CD1c-positive myeloid dendritic cell (primary cell): ENCODE data around the gene TPP1.

Source experiments
- DNase-seq: peaks from one replicate; pipeline ENCODE4 v3.0.0-alpha.2; 2016; ENCODE audit errors: extremely low spot score

Gene TPP1

GRCh38 chr11:6587360-6587953 is 31.8 kb downstream of the TPP1 start:
- DNase-seq, result no peak

GRCh38 chr11:6586434-6587359 is 32.5 kb downstream of the TPP1 start:
- DNase-seq, result no peak

DNA sequence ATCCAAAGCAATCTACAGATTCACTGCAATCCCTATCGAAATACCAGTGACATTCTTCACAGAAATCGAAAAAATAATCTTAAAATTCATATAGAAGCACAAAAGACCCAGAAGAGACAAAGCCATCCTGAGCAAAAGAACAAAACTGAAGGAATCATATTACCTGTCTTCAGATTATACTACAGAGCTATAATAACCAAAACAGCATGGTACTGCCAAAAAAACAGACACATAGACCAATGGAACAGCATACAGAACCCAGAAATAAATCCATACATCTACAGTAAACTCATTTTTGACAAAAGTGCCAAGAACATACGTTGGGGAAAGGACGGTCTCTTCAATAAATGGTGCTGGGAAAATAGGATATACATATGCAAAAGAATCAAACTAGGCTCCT is 34.7 kb downstream of the TPP1 start:
- DNase-seq, result no peak

GRCh38 chr11:6583584-6583983 is 35.6 kb downstream of the TPP1 start:
- DNase-seq, result no peak

- DNase-seq, result no peak
Measured at GRCh38 chr11:6579681-6580080, 39.5 kb downstream of the TPP1 start.

DNA sequence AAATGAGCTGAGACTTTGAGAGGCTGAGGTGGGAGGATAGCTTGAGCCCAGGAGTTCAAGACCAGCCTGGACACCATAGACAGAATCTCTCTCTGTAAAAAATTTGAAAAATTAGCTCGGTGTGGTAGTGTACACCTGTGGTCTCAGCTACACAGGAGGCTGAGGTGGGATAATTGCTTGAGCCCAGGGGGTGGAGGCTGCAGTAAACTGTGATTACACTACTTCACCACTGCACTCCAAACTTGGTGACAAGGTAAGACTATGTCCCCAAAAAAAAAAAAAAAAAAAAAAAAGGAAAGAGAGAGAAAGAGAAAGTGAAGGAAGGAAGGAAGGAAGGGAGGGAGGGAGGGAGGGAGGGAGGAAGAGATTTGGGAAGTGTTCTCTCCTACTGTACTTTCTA is 41.1 kb downstream of the TPP1 start:
- no peak for DNase-seq

DNA sequence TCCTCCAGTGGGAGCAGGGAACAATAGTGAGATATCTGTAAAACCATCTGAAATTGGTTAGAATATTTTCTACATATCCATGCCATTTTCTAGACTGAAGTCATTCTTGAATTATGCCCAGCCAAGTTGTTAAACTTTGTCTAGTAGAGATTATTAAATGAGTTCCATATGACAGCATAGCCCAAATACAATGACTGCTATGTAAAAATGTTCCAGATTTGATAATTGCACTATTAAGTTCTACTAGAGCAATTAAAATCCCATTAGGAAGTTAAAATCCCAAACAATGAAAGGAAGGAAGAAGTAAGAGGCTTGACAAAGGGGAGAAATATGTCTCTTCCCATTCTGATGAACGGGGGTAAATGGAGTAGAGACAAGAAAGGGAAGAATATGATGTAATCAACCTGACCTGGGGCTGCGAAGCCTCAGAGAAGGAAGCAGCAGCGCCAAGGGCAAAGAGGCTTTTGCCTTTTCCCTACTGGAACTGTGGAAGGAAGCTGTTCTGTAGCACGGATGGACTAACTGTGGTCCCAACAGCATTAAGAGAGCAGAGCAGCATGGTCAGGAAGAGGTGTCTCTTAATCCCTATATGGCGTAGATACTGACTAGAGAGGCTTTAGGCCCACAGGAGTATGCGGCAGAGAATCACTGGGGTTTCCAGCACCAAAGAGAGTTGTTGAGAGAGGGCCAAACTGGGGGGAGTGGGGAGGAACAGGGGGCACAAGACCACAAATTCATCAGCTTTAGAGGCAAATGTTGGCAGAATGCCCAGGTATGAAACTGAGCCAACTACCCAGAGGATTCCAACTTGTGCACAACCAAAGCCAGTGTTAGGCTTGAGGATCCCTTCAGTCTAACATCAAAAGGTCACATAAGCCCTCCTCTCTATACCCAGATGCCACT is 42.5 kb downstream of the TPP1 start:
- no peak for DNase-seq

- DNase-seq, result no peak
Measured at GRCh38 chr11:6574816-6575715, 44.2 kb downstream of the TPP1 start.

DNA sequence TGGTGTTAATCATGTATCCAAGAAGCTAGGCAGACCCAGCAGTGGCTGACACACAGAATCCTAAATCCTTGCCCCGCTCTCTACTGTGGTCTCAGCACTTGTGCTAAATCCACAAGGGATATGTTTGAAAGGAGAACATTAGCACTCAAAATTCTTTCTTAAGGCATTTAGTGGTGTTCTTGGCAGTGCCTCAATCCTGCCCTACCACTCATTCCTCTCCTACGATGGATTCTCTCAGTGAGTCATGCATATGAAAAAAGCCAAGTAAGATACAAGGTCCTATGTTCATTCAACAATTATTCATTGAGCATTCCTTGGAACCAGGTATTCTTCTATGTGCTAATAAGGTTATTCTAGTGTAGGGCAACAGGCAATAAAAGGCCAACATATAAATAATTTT is 47.0 kb downstream of the TPP1 start:
- no peak for DNase-seq

GRCh38 chr11:6571434-6572008 is 47.7 kb downstream of the TPP1 start:
- no peak for DNase-seq

DNA sequence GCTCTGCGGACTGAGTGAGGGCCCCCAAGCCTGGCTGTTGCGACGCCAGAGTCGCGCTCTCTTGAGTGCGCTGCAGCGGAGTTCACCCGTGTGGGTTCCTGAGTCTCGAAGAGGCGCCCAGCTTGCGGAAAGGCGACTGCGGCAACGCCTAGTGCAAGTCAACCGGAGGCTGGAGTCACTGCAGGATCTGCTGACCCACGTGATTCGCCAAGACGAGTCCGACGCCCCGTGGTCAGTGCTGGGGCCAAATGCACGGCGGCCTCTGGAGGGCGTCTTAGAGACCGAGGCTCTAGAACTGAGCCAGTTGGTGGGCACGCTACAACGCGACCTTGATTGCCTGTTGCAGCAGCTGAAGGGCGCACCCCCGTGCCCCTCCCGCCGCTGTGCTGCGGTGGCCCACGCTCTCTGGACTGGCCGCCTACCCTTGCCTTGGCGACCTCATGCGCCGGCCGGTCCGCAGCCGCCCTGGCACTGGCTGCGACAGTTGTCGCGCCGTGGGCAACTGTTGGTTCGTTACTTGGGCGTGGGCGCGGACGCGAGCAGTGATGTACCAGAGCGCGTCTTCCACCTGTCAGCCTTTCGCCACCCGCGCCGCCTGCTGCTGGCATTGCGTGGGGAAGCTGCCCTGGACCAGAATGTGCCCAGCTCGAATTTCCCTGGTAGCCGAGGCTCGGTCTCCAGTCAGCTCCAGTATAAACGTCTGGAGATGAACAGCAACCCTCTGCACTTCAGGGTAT is 48.4 kb downstream of the TPP1 start:
- no peak for DNase-seq

GRCh38 chr11:6569706-6570105 is 49.5 kb downstream of the TPP1 start:
- no peak for DNase-seq

GRCh38 chr11:6568191-6568918 is 50.9 kb downstream of the TPP1 start:
- DNase-seq, result no peak

GRCh38 chr11:6567371-6567745 is 51.9 kb downstream of the TPP1 start:
- DNase-seq, result no peak

GRCh38 chr11:6566704-6567370 is 52.4 kb downstream of the TPP1 start:
- DNase-seq, result no peak

DNA sequence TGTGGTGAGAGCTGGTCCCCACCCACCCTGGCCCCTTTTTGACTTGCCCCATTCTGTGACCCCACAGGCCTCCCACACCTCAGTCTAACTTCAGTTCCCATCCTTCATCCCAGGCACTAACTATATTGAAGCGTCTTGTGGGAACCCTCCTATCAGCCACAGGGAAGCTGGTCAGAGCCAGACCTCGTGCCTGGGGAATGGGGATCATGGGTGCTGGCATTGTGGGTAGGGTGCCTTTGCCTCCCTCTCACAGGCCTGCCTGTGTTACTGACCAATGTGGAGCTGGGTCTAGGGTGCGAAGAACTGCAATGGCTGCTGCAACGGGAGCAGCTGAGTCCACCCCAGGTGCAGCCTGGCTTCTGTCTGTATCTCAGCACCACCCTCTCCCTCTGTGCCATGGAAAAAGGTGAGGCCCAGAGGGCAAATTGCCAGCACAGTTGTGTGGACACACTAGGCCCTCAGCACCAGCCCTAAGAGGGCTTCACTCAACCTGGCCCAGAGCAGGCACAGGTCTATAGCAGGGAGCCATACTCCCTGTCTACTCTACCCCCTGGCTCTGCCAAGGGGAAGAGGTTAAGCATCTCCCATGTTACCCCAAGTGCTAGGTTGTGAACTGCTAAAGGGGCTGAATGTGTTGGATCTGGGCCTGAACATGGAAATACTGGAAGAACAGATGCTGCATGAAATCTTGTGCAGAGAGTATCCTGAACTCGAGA is 53.1 kb downstream of the TPP1 start:
- no peak for DNase-seq

DNA sequence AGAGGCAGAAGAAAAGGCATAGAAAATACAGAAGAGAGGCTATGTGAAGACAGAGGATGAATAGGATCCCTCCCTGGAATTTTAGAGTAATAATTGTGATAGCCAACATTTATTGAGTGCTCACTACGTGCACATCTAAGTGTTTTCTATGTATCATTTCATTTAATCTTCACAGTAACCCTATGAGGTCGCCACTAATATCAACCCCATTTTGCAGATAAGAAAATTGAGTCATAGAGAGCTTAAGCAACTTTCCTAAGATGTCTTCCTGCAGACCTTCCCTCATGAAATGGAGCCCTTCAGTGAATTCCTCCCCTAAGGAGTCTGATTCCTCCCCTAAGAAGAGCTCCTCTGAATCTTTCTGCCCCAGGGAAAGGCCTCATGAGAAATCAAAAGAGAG is 53.9 kb downstream of the TPP1 start:
- no peak for DNase-seq

DNA sequence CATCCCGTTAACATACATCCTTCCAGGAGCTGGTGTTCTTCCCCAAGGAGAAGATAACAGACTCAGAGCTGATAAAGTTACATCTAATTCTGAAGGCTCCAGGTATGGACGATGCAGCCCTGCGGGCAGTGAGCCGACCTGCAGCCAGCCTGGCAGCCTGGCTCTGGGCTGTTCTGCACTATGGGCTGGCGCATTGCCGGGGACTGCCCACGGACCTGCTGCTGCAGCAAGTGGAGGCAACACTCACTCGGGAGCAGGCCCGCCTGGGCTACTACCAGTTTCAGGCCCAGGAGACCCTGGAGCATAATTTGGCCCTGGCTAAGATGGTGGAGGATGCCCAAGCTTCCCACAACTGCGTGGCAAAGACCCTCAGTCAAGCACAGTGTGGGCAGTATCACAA is 55.6 kb downstream of the TPP1 start:
- DNase-seq, result no peak
